ENCODE data around the gene HOXA13.

HOXA13 gene

DNA sequence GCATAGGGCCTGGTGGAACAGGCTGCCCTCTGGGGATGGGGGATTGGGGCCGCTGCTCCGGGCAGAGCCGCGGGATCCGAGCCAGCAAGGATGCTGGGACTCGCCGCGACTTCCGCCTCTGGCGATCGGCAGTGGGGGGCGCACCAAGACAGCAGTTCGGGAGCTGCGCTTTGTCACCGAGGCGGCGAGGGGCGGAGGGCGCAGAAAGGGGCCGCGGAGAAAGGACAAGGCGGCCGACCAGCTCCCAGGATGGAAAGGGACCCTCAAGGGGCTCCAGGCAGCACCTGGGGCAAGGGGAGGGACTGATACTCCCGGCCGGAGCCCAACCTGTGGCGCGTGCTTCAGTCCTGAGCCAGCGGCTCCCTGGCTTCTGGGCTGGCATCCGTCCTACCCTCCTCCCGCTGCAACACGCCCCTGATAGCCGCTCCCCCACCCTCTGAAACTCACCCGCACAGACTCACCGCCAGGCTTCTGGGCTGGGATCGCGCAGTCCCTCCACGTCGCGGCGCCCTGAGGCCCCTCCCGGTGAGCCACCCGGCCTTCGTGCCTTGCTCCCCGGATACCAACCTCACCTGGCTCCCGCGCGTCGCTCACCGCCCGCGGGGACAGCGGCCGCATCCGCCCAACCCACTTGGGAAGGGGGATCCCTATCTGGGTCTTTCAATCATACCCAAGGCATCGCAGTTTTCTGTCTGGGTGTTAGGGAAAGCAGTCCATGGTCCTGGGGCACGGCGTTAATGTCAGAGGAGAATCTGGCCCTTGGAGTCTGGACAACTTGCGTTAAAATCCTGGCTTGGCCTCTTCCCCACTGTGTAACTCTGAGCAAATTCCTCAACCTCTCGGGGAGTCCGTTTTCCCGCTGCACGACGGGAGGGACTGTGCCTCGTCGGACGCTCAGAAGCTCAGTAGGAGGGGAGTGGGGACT is 35.8 kb upstream of the HOXA13 start:
- DNase-seq, result peak; percentile 46

DNA sequence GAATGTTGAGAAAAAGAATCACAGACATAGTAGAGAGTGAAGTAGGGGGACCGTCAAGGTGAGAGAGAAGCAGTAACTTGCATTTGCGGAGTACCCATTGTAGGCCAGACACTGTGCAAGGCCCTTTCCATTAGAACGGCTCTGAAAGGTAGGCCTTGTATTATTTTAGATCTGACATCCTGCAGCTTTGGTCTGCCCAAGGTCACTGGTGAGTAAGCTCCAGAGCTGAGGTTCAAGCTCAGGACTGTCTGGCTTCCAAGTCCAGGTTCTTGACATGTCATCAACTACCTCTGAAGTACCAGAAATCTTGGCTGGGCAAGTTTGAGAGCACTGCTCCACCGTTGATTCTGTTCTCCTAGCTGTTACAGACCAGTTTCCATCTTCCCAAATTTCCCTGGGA is 29.6 kb upstream of the HOXA13 start:
- no peak for DNase-seq

DNA sequence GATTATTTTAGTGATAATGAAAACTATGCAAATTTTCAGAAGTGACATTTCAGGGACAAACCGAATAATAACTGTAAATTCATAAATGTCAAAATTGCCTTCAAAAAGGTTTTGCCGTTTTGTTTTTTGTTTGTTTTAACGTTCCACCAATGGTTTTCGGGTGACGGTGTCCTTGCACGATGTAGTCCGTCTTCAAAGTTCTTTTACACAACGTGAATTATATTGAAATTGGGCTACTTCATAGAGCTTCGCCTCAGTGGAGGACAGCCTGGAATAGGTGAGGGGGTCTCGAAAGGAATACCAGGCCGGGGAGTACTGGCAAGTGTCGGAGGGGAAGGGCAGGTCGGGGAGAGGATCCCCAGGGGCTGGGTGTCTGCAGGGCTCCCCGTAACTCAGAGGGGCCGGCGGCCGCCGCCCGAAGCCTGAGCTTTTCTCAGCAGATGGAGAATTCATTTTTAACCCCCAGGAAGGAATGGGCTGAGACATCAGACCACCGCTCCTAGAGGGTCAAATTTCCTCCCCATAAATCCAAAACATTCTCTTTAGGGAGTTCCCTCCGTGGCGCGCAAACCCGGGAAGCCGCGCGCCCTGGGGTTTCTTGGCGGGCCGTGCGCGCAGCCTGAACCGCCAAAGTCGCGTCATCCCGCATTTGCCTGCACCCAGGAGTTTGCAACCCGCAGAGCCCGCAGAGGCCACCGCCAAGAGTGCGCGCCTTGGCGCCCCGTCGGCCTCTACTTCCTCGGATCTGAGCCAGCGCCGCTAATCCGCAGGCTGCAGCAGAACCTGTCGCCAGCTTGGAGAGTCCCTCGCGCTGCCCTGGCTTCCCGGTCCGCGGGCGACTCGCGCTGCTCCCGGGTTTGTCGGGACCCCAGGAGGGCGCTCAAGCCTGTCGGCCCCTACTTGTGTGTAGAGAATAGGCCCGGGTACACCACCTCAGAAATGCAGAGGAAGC is 25.4 kb upstream of the HOXA13 start:
- DNase-seq, result no peak

DNA sequence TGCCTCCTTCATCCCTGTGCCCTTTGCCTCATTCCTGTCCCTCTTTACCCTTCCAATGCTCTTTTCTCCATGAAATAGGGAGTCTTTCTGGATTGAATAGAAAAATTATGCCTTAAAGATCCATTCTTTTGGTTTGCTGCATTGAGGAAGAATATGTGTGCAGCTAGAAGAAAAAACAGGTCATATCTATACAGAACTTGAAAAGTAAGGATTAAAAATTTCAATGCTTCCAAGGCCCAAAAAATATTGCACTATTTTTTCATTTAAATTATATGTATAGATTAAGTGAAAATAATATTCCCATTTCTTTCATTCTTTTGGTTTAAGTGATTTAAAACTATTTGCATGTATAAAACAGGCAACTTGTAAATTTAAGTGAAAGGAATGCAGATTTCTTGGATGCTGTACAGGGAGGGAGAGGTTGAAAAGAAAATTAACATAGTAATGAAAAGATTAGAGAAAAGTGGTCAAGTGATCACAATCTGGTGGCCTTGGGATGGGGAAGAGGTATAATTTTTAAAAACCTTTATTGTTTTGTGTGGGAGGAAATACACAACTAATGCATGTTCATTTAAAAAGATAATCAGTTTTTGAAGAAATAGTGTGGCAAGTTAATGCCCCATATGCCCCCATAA is 24.2 kb upstream of the HOXA13 start:
- no peak for DNase-seq

DNA sequence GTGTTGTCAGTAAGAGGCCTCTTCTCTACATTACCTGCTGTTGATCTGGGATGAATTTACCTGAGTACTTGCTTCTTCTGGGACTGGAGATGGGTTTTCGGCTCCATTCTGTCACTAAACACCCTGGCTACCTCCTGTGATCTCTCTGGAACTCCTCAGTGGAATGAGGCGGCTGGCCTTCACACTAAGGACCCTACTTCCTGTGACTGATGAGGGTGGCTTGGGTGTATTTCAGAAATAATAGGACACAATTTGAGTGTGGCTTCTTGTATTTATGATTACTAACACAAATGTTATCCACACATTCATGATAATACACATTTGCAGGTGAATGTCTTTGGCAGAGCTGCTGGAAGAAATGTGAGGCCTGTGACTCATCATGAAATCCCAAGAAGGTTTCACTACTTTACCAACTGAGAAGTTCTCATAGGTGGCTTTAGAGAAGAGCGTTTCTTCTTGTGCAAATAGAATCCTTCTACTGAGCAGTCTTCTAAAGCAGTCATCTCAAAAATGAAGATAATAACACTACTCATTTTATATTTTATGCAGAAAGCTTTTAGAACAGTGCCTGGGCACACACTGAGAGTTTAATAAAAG is 21.4 kb upstream of the HOXA13 start:
- no peak for DNase-seq

DNA sequence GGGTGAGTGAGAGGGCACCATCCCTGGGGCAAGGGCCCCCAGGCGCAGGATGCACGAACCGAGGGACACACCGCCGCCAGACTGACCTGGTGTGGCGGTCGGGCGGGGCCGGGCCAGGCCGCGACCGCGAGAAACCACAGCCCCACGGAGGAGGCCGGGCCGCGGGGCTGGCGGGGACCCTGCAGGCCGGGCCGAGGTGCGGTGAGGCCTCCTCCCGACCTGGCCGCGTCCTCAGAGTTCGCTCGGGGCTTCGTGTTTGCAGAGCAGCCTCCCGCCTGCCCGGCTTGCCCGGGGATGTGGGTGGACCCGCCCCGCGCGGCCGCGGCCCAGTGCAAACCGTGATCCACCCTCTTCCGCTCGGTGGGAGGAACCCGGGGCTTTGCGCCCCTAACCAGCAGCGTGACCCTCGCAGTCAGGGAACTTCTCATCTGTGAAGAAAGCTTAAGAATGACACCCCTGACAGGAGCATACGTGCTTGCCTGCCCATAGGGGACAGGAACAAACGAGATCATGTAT is 20.6 kb upstream of the HOXA13 start:
- DNase-seq, result no peak

DNA sequence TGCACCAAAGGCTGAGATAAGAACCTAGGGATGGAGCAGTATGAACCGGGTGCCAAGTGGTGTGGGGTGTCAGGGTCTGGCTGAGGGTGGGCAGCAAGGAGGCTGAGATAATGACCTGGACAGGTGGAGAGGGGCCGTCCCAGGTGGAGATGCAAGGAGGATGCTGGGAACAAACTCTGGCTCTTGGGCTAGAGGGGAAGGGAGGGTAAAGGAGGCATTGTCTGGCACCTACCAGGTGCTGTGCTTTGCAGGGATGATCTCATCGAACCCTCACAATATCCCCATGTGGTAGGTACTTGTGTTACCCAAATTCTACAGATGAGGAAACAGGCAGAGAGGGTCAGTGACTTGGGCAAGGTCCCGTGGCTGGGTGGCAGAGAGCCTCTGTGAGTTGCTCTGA is 19.9 kb upstream of the HOXA13 start:
- DNase-seq, result no peak

DNA sequence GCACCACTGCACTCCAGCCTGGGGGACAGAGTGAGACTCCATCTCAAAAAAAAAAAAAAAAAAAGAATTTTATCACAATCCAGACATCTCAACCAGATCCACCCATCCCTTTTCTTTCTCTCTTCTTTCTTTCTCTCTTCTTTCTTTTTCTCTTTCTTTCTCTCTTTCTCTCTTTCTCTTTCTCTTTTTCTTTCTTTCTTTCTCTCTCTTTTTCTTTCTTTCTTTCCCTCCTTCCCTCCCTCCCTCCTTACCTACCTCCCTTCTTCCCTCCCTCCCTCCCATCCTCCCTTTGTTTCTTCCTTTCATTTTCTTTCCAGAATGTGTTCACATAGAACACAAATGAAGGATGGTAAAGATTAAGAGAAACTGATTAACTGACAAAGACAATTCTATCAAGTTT is 18.1 kb upstream of the HOXA13 start:
- DNase-seq, result no peak

DNA sequence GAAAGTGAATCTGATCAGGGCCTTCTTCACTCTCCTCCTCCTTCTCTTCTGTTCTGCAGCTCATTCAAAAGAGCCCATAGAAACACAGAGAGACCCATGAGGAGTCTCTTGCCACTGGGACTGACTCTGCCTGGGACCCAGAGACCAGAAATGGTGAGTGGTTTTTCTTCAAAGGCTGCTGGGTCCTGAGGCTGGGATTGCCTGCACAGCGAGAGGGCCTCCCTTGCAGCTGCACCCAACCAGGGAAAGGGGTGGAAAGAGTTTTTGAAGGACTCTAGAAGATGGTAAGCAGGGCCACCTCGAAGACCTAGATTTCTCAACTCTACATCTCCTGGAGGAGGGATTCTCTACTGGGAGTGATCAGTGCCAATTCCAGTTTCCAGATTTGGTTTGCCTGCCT is 15.5 kb upstream of the HOXA13 start:
- DNase-seq, result no peak

DNA sequence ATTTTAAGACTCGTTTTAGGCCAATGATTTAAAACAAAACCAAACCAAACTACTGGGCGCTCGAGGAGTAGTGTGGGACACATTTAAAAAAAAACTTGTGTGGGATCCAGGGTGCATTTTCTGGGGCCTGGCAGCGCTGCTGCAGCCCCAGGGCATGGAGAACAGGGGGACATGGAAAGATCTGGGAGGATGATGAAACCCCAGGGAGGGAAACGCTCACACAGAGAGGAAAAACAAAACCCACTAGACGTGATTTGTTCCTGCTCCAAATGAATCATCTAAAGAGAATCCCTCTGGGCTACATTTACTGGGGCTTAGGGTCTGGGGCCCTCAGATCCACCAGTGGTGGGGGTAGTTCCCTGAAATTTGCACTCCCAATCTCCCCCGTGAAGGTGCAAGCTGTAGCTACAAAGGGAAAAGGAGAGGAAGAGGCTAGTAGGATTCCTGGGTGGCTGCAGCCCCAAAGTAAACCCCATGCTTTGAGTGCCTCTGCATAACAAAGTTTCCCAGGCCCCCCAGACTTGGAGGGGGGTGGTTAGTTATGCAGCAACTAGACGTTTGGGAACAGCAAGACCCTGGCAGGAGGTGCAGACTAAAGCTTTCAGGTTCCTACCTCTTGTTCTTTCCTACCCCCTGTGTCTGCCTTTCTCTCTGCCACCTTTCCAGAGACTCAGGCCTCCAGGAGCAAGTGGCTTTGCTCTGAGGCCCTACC is 14.5 kb upstream of the HOXA13 start:
- no peak for DNase-seq

DNA sequence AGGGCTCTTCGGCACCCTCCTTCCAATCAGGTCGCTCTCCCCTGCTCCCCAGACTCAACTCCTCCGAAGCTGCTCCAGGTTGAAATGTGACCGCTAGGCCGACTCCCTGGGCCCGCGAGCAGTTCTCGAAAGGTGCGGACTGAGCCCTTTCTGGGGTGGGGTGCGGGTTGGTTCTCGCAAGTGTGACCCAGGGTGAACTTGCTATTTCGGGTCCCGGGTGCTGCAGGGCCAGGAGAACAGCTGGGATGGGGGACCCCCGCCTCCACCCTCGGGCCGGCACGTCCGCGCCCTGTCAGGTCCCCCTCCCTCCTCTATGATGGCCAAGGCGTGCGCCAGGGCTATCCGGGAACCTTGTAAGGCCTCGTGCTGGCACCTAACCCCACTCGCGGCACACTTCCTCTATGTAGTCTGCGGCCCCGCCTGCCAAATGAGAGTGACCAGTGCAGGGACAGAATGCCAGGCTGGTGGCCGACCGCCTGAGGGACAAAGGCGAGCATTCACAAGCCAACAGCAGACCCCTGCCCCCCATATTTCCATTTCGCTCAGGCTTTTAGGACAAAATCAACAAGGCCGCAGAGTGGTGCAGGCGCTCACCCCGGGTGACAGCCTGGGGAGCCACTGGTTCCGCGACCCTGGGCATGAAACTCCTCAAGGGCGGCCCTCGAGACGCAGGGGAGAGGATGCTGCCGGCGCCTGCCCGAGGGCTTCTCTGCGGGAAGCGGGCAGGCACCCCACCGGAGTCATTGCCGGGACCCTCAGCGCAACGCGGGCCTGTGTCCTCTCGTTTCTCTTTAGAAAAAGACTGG is 13.7 kb upstream of the HOXA13 start:
- no peak for DNase-seq

DNA sequence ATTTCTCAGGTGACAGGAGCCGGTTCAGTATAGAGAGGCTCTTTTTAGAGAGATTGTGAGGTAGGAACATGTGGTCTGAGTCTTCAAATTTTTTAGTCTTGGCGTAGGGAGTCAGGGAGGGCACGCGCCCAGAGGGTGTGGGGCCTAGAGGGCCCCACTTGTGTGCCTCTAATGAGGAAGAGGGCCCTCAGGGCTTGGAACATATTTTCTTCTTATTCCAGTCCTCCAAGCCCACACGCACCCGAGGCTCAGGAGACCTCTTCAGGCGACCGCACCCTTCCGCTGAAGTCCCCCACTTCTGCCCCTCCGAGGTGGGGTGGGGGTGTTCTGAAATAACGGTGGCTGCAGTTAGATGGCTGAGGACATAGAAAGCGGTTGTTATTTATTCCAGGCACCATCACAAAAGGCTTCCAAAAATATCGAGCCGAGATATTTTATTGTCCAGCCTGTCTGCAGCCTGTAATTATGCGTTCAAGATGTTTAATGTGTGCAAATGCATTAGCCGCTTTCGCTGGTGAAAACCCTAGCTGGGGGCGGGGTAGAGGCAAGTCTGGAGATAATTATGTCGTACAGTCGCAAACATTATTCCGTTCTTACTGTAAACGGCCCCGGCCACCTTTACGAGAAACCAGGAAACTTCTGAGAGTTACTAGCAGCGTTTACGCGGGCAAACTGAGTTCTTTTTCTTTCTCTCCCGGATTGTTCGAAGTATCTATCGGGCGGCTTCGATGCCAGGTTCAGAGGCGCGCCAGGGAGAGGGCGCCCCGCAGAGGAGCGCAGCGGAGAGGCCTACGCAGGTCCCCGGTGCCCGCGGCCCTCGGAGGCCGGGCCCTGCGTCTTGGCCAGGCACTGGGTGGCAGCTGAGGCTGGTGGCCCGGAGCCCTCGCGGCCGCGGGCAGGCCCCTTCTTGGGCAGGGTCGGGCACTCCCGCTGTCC is 12.9 kb upstream of the HOXA13 start:
- no peak for DNase-seq

DNA sequence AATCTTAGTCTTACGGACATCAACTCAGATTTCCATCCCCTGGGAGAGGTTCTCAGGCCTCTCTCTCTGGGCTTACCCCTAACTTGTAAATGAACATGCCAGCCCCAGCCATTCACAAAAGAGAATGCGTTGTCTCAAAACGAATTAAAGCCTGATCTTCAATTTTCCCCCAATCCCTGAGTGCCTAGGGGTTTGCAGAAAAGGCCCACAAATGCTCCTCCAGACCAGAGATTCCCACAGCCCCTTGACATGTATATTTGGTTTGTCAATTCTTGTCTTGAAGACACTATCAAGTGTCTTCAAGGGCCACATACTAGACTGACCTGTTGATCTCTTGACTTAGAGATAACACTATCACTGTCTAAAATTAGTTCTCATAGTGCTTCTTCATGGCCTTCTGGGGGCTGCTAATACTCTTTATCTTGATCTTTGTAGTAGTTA is 11.9 kb upstream of the HOXA13 start:
- DNase-seq, result no peak

DNA sequence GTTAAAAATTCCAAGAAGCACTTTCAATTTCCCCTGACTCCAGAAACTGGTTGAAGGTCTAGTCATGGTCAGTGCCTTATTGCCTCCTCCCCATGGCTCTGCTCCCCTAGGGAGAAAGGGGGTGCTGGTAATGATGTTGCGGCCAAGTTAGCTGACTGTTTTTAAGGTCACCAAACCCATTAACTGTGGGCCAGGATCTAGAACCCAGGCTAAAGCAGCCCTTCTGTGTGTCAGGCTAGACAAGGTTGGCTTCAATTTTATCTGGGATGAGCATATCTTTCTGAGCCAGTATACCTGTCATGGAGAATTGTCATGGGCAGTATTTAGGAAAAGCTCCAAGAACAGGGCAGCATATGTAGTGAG is 11.2 kb upstream of the HOXA13 start:
- no peak for DNase-seq

DNA sequence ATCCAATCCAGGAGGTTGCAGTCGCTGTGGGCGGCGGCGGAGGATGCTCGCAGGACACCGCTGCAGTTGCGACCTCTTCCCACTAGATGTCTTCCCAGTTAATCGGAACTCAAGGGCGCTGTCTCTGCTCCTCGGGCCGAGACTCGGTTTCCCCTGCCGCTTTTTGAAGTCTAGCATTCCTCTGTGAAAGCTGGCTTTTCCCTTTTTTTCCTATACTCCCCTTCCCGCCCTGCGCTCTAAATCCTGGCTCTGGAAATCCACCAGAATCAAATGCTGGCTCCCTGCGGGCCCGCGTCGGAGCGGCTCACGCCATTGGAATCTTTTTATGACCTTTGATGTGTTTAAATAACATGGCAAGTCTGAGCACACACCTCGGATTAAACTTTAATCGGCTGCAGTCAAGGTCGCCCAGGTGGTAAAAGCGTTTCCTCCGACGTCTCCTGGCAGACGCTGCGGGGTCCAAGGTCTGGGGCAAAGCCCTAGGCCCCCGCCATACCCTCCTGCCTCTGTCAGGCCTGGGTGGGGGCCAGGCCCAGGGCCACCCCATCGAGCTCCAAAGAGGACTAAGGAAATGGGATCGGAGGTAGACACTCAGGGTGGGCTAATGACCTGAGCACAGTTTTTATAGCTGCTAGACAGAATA is 10.7 kb upstream of the HOXA13 start:
- no peak for DNase-seq

DNA sequence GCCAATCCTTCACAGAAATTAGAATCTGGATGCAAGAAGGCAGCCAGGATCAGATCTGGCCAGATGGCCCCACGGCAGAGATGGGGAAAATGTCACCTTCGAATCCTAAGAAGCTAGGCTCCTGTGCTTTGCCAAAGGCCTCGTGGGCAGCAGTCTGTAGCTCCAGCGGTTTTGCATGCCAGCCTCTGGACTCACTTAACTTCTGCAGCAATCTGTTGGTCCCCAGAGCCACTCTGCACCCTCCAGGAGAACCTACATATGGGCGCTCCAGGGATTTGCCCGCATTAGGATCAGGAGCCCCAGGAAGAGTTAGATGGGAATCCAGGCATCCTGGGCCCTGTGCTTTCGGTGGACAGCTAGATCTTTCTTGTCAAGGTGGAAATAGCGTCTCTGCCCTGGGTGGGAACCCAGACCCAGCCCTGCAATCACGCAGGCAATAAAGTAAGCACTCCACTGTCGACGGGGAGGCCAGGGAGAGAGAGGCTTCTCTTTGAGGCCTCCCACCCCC is 10.1 kb upstream of the HOXA13 start:
- no peak for DNase-seq

DNA sequence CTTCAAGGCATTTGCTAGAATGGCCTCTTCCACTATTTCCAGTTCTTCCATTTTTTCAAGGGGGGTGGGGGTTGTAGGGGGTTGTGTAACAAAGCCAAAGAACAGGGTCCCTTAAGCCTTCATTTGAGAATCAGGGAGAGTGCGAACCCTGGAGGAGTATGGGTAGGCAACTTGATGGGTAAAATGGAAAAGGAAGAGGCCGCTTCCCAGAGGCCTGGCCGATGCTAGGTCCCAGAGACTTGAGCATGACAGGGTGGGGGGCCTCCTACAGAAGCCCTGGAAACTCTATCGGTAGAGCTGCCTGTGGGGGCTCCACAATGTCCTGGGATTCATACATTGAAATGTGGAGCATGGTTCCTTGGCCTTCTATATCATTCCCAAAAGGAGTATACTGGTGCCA is 9.1 kb upstream of the HOXA13 start:
- DNase-seq, result no peak

DNA sequence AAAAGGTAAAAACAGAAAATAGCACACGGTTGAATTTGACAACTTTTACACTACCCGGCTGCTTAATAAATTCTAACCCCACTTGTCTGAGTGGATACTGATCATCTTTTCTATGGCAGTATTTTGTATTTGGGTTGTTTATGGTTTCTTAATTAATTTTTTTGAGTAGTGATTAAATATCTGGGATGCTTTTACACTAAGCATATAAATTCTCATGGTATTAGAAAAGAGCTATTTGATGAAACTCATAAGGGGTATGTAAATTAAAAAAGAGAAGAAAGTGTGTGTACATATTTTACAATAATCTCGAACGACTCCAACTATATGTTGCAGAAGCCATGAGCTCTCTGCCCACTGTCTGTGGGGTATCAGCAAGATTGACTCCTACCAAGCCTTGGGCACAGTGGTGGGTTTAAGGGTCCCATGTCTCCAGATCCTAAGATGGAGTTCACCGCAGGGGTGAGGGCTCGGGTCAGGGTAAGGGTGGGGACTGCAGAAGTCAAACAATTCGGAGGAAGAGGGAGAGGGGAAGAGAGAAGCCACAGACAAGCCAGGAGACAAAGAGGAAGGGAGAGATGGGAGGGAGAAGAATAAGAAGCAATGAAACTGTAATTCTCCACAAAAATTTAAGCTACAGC is 7.6 kb upstream of the HOXA13 start:
- no peak for DNase-seq
